HepG2 (cell line): ENCODE results near the gene CHRNB1. TPM values are rescaled to one million over a fixed set of nuclear protein-coding genes. Genes with fewer than 3 reads are reported as not detected.

Experiments used
- ARID2 ChIP-seq: sonication (generic); formaldehyde crosslinking; IDR thresholded peaks from 2 replicates; pipeline ENCODE4 v1.8.1; 2022; ENCODE audit warnings: mild to moderate bottlenecking, missing genetic modification reagents, borderline replicate concordance
- ASH2L ChIP-seq: fragments of 300-600, 200-600 bp; sonication (generic); IDR thresholded peaks from 2 replicates; pipeline ENCODE4 v1.7.0; 2017; ENCODE audit warnings: low read depth, mild to moderate bottlenecking, moderate library complexity, mixed read lengths, low read length; ENCODE audit not compliant: insufficient read length
- GLI4 ChIP-seq: sonication (generic); formaldehyde crosslinking; IDR thresholded peaks from 2 replicates; pipeline ENCODE4 v1.5.1; 2020; ENCODE audit warnings: missing genetic modification reagents, mild to moderate bottlenecking, moderate library complexity, borderline replicate concordance
- GPN1 ChIP-seq: sonication (generic); formaldehyde crosslinking; IDR thresholded peaks from 2 replicates; pipeline ENCODE4 v1.5.1; 2020; ENCODE audit warnings: missing genetic modification reagents, borderline replicate concordance
- MBD4 ChIP-seq: IDR thresholded peaks from 2 replicates; pipeline ENCODE4 v1.6.1; 2012; ENCODE audit warnings: low read length, inconsistent platforms, borderline replicate concordance
- SIX1 ChIP-seq: sonication (generic); formaldehyde crosslinking; IDR thresholded peaks from 2 replicates; pipeline ENCODE4 v1.4.0; 2020; ENCODE audit warnings: missing genetic modification reagents, borderline replicate concordance
- ZNF567 ChIP-seq: sonication (generic); formaldehyde crosslinking; IDR thresholded peaks from 2 replicates; pipeline ENCODE4 v1.8.1; 2023; ENCODE audit warnings: mild to moderate bottlenecking, missing genetic modification reagents, borderline replicate concordance
- ZNF766 ChIP-seq: sonication (generic); formaldehyde crosslinking; IDR thresholded peaks from 2 replicates; pipeline ENCODE4 v1.5.0; 2020; ENCODE audit warnings: missing genetic modification reagents, borderline replicate concordance
- polyA plus RNA-seq, 8 experiments: library from polyadenylated mRNA; depleted of rRNA in 3 of 8; stranded (reverse) in 7 of 8; unstranded in 1 of 8; fragments of >200 nt; fragmentation: Illumina TruSeq in 4 of 8; extraction: Trizol in 4 of 8; gene quantifications; 2 replicates each; pipeline versions ENCODE4 v1.2.1 to v1.2.3, GENCODE V29; 2011 to 2016; ENCODE audit warnings: low read depth in 4 of 8, missing spikeins in 1 of 8, mixed read lengths in 1 of 8; ENCODE audit not compliant: insufficient read depth in 1 of 8
- total RNA-seq, 5 experiments: library from RNA; depleted of rRNA; stranded (reverse); fragments of >200 nt; fragmentation: Illumina TruSeq; extraction: Trizol; gene quantifications; 2 replicates each; pipeline ENCODE4 v1.2.3, GENCODE V29; 2016; ENCODE audit warnings: low read depth in 1 of 5
- TF ChIP-seq, protein P1 (sequence below): sonication (generic); formaldehyde crosslinking; IDR thresholded peaks from 2 replicates; pipeline ENCODE4 v1.4.0; 2020; ENCODE audit warnings: missing genetic modification reagents
- TF ChIP-seq, protein P2 (sequence below): IDR thresholded peaks from 2 replicates; pipeline ENCODE4 v1.6.1; 2016; ENCODE audit warnings: low read depth, control low read depth
- TF ChIP-seq, protein P3 (sequence below), 2 experiments: fragments of 450-650 bp in 1 of 2; sonication (generic) in 1 of 2; formaldehyde crosslinking in 1 of 2; IDR thresholded peaks; 2 replicates each; pipeline versions ENCODE4 v1.6.1 to v1.8.0; 2016 to 2022; ENCODE audit warnings: antibody characterized with exemption in 1 of 2, mild to moderate bottlenecking in 1 of 2, missing genetic modification reagents in 1 of 2

CHRNB1 gene
- total and polyA plus RNA-seq, 2 of the 13 experiments (the other 11 are each of a cell fraction or from before 2014, with no cell fraction given): 5.4 to 33.7 TPM

DNA sequence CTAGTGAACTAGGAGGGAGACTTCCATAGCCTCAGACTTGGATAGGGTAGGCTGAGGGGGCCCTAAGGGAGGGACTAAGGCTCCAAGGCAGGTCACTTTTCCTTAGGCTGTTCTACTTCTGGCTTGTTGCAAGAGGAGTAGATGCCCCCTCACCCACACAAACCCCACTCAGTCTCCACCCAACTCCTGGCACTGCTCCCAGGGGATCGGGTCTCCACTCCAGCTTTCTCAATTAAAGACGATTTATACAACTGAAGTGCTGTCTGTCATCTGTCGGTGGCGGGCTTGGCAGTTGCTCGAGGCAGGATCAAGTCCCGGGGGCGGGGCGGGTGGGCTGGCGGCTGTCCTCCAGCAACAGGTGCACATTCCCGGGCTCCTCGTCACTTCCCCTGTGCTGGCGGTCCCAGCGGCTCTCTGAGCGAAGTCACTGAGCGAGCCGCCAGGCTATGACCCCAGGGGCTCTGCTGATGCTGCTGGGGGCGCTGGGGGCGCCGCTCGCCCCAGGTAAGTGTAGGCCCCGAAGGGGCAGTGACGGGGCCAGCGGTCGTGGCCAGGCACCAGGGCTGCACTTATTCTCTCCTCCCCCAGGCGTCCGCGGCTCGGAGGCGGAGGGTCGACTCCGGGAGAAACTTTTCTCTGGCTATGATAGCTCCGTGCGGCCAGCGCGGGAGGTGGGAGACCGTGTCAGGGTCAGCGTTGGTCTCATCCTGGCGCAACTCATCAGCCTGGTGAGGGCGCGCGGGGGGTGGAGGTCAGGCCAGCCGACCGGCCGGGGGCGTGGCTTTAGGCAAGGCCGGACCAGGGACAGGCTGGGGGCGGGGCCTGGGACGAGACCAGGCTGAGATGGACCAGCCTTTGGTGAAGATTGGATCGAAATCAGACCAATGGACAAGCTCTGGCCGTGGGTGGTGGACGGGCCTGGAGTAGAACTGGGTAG is at the start of gene CHRNB1 (continued):
- TF ChIP-seq, protein P1, sequence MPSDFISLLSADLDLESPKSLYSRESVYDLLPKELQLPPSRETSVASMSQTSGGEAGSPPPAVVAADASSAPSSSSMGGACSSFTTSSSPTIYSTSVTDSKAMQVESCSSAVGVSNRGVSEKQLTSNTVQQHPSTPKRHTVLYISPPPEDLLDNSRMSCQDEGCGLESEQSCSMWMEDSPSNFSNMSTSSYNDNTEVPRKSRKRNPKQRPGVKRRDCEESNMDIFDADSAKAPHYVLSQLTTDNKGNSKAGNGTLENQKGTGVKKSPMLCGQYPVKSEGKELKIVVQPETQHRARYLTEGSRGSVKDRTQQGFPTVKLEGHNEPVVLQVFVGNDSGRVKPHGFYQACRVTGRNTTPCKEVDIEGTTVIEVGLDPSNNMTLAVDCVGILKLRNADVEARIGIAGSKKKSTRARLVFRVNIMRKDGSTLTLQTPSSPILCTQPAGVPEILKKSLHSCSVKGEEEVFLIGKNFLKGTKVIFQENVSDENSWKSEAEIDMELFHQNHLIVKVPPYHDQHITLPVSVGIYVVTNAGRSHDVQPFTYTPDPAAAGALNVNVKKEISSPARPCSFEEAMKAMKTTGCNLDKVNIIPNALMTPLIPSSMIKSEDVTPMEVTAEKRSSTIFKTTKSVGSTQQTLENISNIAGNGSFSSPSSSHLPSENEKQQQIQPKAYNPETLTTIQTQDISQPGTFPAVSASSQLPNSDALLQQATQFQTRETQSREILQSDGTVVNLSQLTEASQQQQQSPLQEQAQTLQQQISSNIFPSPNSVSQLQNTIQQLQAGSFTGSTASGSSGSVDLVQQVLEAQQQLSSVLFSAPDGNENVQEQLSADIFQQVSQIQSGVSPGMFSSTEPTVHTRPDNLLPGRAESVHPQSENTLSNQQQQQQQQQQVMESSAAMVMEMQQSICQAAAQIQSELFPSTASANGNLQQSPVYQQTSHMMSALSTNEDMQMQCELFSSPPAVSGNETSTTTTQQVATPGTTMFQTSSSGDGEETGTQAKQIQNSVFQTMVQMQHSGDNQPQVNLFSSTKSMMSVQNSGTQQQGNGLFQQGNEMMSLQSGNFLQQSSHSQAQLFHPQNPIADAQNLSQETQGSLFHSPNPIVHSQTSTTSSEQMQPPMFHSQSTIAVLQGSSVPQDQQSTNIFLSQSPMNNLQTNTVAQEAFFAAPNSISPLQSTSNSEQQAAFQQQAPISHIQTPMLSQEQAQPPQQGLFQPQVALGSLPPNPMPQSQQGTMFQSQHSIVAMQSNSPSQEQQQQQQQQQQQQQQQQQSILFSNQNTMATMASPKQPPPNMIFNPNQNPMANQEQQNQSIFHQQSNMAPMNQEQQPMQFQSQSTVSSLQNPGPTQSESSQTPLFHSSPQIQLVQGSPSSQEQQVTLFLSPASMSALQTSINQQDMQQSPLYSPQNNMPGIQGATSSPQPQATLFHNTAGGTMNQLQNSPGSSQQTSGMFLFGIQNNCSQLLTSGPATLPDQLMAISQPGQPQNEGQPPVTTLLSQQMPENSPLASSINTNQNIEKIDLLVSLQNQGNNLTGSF (CRISPR knock-in tag): no peak
- peak; percentile 54 for TF ChIP-seq ASH2L
- TF ChIP-seq, protein P2, sequence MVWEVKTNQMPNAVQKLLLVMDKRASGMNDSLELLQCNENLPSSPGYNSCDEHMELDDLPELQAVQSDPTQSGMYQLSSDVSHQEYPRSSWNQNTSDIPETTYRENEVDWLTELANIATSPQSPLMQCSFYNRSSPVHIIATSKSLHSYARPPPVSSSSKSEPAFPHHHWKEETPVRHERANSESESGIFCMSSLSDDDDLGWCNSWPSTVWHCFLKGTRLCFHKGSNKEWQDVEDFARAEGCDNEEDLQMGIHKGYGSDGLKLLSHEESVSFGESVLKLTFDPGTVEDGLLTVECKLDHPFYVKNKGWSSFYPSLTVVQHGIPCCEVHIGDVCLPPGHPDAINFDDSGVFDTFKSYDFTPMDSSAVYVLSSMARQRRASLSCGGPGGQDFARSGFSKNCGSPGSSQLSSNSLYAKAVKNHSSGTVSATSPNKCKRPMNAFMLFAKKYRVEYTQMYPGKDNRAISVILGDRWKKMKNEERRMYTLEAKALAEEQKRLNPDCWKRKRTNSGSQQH (CRISPR knock-in tag): peak; percentile 22; the same call in 1 of the 2 replicates
- TF ChIP-seq, protein P3, sequence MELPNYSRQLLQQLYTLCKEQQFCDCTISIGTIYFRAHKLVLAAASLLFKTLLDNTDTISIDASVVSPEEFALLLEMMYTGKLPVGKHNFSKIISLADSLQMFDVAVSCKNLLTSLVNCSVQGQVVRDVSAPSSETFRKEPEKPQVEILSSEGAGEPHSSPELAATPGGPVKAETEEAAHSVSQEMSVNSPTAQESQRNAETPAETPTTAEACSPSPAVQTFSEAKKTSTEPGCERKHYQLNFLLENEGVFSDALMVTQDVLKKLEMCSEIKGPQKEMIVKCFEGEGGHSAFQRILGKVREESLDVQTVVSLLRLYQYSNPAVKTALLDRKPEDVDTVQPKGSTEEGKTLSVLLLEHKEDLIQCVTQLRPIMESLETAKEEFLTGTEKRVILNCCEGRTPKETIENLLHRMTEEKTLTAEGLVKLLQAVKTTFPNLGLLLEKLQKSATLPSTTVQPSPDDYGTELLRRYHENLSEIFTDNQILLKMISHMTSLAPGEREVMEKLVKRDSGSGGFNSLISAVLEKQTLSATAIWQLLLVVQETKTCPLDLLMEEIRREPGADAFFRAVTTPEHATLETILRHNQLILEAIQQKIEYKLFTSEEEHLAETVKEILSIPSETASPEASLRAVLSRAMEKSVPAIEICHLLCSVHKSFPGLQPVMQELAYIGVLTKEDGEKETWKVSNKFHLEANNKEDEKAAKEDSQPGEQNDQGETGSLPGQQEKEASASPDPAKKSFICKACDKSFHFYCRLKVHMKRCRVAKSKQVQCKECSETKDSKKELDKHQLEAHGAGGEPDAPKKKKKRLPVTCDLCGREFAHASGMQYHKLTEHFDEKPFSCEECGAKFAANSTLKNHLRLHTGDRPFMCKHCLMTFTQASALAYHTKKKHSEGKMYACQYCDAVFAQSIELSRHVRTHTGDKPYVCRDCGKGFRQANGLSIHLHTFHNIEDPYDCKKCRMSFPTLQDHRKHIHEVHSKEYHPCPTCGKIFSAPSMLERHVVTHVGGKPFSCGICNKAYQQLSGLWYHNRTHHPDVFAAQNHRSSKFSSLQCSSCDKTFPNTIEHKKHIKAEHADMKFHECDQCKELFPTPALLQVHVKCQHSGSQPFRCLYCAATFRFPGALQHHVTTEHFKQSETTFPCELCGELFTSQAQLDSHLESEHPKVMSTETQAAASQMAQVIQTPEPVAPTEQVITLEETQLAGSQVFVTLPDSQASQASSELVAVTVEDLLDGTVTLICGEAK (IDR thresholded peaks at IDR 0.05): no peak
- TF ChIP-seq, protein P3 (CRISPR knock-in tag; IDR thresholded peaks at IDR 0.05): 0 out of 2 replicates have a peak, but pooled peaks have one; percentile 18
- TF ChIP-seq ZNF567: no peak
- no peak for TF ChIP-seq GLI4
- no peak for TF ChIP-seq ZNF766
- no peak for TF ChIP-seq ARID2 (CRISPR knock-in tag)
- no peak for TF ChIP-seq SIX1 (CRISPR knock-in tag)
- no peak for TF ChIP-seq MBD4
- TF ChIP-seq GPN1 (CRISPR knock-in tag): no peak
